NT2/D1 (cell line): ENCODE results near the gene CFAP410.
A peak's percentile ranks its signal among the peaks of the same experiment; 100 is the strongest.

Source experiments
- DNase-seq: peaks from one replicate; pipeline ENCODE4 v3.0.0-alpha.2; 2011; ENCODE audit warnings: low read depth, low spot score
- H3K27me3 ChIP-seq: 2 replicates; pipeline ENCODE4 v1.6.0; 2011; ENCODE audit warnings: mild to moderate bottlenecking; ENCODE audit not compliant: insufficient read length, insufficient read depth
- H3K36me3 ChIP-seq: 2 replicates; pipeline ENCODE4 v1.6.1; 2011; ENCODE audit warnings: mild to moderate bottlenecking, low read length, mixed read lengths; ENCODE audit not compliant: insufficient read depth, insufficient read length
- H3K4me1 ChIP-seq: 2 replicates; pipeline ENCODE4 v1.5.1; 2011; ENCODE audit not compliant: insufficient read depth, insufficient read length
- H3K4me3 ChIP-seq: 2 replicates; pipeline ENCODE4 v1.5.1; 2011; ENCODE audit warnings: low read depth; ENCODE audit not compliant: insufficient read length
- H3K9ac ChIP-seq: 2 replicates; pipeline ENCODE4 v1.6.0; 2011; ENCODE audit warnings: low read depth; ENCODE audit not compliant: insufficient read length
- H3K9me3 ChIP-seq: 2 replicates; pipeline ENCODE4 v1.5.1; 2011; ENCODE audit warnings: mild to moderate bottlenecking, low read length; ENCODE audit not compliant: insufficient read depth
- SUZ12 ChIP-seq: IDR thresholded peaks from 2 replicates; pipeline ENCODE4 v1.6.1; 2011; ENCODE audit not compliant: insufficient read length, insufficient read depth; ENCODE audit errors: extremely low read depth
- YY1 ChIP-seq: IDR thresholded peaks from 2 replicates; pipeline ENCODE4 v1.6.1; 2011; ENCODE audit not compliant: insufficient read length, insufficient read depth
- ZNF274 ChIP-seq: IDR thresholded peaks from 2 replicates; pipeline ENCODE4 v1.6.1; 2011; ENCODE audit warnings: mild to moderate bottlenecking, low read depth, low read length

Gene CFAP410

DNA sequence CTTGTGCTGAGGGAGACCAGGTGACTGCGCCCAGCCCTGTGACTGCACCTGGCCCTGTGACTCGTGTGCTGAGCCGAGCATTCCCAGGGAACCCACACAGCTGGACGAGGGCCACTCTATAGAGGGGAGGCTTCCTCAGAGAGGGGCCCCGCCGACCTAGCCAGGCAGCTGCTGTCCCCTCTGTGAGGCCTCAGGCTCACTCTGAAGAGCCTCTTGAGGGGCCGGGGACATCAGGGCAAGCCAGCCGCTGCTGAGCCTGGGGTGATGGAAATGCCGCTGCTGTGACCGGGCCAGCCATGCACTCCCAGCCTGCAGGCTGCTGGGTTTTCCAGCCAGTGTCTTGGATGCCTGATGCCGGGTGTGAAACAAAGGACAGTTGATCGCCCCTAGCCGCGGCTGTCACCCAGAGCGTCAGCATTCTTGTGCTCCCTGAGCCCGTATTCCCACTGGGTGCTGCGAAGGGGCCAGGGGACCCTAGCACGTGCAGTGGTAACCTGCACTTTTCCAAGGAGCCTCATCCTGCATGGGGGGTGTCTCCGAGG, 21.9 kb downstream of the CFAP410 start:
- H3K4me1 ChIP-seq, result peaks cover 3% of the 10 kb centered on the region
- no peaks in the 10 kb centered on the region for H3K27me3 ChIP-seq
- TF ChIP-seq YY1 (no peak), SUZ12 (no peak), ZNF274 (no peak)
- no peak overlapping the region for H3K4me3 ChIP-seq
- no peak for DNase-seq
- H3K9me3 ChIP-seq, result no peaks in the 10 kb centered on the region
- peaks cover 96% of the 10 kb centered on the region for H3K36me3 ChIP-seq
- no peak overlapping the region for H3K9ac ChIP-seq

DNA sequence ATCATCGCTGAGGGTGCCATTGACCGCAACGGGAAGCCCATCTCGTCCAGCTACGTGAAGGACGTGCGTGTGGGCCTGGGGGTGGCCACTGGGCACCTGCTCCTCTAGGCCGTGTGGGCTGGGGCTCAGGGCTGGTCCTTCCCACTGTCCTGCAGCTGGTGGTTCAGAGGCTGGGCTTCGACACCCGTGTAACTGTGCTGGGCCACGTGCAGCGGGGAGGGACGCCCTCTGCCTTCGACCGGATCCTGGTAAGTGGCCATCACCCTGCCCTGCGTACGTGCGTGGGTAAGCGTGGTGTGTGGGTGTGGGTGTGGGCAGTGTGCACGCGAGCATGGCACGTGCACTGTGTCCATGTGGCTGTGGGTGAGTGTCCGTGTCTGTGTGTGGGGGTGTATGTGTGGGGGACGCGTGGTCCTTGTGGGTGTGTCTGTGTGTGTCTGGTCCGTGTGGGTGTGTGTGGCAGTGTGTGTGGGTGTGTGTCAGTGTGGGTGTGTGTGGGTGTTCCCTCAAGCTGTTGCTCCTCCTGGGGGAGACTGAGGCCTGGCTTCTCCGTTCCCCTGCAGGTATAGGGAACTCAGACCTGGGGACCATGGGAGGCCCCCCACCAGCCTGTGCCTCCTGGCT, 22.8 kb downstream of the CFAP410 start:
- Histone ChIP-seq H3K27me3 (no peaks in the 10 kb centered on the region), H3K9ac (no peak overlapping the region), H3K9me3 (no peaks in the 10 kb centered on the region), H3K4me1 (no peaks in the 10 kb centered on the region), H3K36me3 (peaks cover 96% of the 10 kb centered on the region), H3K4me3 (no peak overlapping the region)
- no peak for DNase-seq
- no peak for TF ChIP-seq YY1
- TF ChIP-seq ZNF274, result no peak
- TF ChIP-seq SUZ12, result no peak

DNA sequence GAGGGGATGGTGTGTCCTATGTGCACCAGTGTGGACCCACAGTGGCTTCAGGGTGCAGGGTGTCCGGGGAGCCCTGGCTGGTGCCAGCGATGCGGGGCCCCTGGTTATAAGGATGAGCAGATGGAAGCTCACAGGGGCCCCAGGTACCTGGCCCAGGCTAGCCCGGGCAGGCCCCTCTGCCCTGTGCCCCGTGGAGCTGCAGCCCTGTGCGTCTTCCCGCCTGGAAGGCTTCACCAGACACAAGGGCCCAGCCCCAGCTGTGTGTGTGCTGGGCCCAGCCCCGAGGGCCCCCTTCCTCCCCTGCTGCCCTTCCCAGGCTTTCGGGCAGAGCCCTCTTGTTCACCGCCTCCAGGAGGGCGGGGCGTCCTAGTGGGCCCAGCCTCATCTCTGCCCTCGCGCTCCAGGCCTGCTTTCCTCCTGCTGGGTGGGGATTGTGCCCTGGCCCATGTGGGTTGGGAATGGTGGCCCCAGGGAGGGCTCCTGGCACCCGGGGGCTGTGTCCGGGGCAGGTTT, 23.4 kb downstream of the CFAP410 start:
- no peak for TF ChIP-seq YY1
- TF ChIP-seq SUZ12, result no peak
- no peak for TF ChIP-seq ZNF274
- no peak for DNase-seq
- peaks cover 98% of the 10 kb centered on the region for H3K36me3 ChIP-seq

DNA sequence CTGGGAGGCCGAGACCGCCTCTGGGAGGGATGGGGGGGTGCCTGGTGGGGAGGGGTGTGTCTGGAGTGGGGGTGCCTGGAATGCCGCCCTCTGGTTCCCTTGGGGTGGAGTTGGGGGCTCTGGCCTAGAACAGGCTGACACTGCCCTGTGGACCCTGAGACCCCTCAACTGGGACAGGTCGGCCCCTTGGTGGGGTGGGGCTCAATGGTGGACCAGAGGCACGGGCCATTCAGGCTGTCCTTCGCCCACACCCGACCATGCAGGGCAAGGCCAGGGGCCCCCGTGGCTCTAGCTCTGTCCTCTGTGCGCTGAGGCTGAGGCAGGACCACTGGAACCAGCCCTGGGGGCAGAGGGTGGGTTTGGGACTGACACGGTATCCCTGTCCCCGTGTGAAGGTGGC, 24.6 kb downstream of the CFAP410 start:
- Histone ChIP-seq H3K4me3 (no peak overlapping the region), H3K36me3 (peaks cover 99% of the 10 kb centered on the region), H3K9ac (no peak overlapping the region), H3K27me3 (no peaks in the 10 kb centered on the region), H3K9me3 (no peaks in the 10 kb centered on the region), H3K4me1 (peaks cover 7% of the 10 kb centered on the region)
- no peak for DNase-seq
- no peak for TF ChIP-seq YY1
- no peak for TF ChIP-seq ZNF274
- TF ChIP-seq SUZ12, result no peak

More for the DNA sequence above, 23.4 kb downstream of the CFAP410 start:
- Histone ChIP-seq H3K4me1 (no peaks in the 10 kb centered on the region), H3K9me3 (no peaks in the 10 kb centered on the region), H3K27me3 (no peaks in the 10 kb centered on the region), H3K4me3 (no peak overlapping the region), H3K9ac (peak overlapping the region; percentile 37)

DNA sequence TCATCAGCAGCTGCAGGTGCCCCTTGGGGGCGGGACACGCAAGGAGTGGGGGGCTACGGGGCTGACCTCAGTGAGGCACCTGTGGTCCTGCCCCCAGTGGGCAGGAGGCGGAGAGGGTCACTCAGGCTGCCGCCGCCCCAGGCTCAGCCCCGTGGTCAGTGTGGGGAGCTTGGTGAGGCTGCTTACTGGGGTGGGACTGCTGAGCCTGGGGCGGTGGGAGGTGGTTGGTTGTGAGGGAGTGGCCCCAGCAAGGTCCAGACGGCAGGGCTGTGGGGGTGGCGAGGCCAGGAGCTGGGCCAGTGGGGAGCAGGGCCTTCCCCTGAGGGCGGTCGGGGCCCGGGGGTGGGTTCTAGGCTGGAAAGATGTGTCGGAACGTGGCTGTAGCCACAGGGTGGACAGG, 25.1 kb downstream of the CFAP410 start:
- peaks cover 98% of the 10 kb centered on the region for H3K36me3 ChIP-seq

DNA sequence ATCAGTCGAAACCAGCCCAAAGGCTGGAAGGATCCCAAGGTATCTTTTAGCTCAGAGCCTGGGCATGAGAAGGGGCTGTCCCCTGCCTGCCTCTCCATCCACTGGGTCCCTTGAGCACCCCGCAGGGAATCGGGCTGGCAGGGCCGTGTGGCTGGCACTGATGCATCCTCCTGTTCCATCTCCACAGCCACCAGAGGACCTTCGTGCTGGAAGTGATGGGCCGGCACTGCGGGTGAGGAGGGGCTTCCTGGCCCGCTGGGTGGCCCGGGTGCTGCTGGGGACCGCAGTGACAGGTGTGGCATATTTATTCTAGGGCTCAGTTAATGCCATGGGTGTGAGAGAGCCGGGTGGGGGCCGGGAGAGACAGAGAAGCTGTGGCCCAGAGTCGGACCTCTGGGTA, 25.7 kb downstream of the CFAP410 start:
- TF ChIP-seq YY1, result no peak
- no peak for TF ChIP-seq ZNF274
- TF ChIP-seq SUZ12, result no peak

More for the DNA sequence above, 25.1 kb downstream of the CFAP410 start:
- no peak overlapping the region for H3K9ac ChIP-seq
- no peaks in the 10 kb centered on the region for H3K27me3 ChIP-seq
- H3K9me3 ChIP-seq, result no peaks in the 10 kb centered on the region
- no peak overlapping the region for H3K4me3 ChIP-seq
- DNase-seq, result no peak
- TF ChIP-seq YY1 (no peak), SUZ12 (no peak), ZNF274 (no peak)
- peaks cover 9% of the 10 kb centered on the region for H3K4me1 ChIP-seq

DNA sequence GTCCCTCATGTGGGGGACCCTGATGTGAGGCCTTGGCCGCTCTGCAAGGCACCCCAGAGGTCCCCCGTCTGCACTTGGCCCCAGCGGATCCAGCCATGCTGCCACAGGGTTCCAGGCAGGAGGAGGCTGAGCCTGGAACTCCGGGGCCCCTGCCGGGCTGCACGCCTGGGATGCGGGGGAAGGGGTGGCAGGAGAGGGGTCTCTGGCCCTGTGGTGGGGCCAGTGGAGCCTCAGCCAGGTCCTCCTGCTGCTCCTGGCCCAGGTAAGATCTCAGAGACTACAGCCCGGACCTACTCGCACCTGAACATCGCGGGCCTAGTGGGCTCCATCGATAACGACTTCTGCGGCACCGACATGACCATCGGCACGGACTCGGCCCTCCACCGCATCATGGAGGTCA, 26.5 kb downstream of the CFAP410 start:
- H3K4me1 ChIP-seq, result peaks cover 19% of the 10 kb centered on the region
- TF ChIP-seq YY1, result no peak
- no peak for TF ChIP-seq SUZ12
- TF ChIP-seq ZNF274, result no peak
- no peak overlapping the region for H3K9ac ChIP-seq
- H3K27me3 ChIP-seq, result no peaks in the 10 kb centered on the region
- H3K9me3 ChIP-seq, result no peaks in the 10 kb centered on the region
- H3K36me3 ChIP-seq, result peaks cover 95% of the 10 kb centered on the region
- no peak for DNase-seq
- H3K4me3 ChIP-seq, result no peak overlapping the region

More for the DNA sequence above, 25.7 kb downstream of the CFAP410 start:
- Histone ChIP-seq H3K4me1 (peaks cover 15% of the 10 kb centered on the region), H3K4me3 (no peak overlapping the region), H3K36me3 (peaks cover 96% of the 10 kb centered on the region), H3K27me3 (no peaks in the 10 kb centered on the region), H3K9me3 (no peaks in the 10 kb centered on the region), H3K9ac (no peak overlapping the region)
- DNase-seq, result no peak
